Non-pigmented ciliary epithelial cell (primary cell): ENCODE results near the gene MT3.

Source experiments
- DNase-seq: peaks from one replicate; pipeline ENCODE4 v3.0.0-alpha.2; 2010; ENCODE audit warnings: low read depth

Gene MT3

DNA sequence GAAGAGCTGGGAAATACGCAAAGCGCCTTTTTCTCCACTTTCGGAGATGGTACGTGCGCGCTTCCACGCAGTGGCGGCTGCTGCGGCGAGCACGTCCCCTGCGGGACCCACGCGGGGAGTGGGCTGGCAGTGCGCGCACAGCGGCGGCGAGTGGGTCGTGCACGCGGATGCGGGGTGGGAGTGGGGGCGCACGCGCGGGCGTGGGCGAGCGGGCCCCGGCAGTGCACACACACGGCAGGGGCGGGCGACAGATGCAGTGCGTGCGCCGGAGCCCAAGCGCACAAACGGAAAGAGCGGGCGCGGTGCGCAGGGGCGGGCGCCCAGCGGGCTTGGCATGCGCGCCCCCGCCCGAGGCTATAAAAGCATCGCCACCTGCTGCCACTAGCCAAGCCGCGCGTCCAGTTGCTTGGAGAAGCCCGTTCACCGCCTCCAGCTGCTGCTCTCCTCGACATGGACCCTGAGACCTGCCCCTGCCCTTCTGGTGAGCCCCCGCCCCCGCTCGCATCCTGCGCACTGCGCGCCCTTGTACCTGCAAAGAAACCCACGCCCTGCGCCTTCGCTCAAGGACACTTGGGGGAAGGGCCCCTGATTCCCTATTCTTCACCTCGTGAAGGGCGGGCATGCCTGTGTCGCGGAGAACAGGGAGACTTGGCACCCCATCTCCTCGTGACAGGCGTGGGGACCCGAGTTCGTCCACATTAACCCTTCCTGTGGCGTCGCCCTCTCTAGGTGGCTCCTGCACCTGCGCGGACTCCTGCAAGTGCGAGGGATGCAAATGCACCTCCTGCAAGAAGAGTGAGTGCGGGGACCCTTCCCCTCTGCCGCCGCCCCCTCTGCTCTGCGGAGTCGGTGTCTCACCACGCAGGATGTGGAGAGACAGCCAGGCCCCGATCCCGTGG, at the start of gene MT3:
TSS of gene MT3 (plus strand) at position 388 of the 899 bp plus-strand sequence. CDS start at position 451, 63 bp downstream.
- DNase-seq = no peak

DNA sequence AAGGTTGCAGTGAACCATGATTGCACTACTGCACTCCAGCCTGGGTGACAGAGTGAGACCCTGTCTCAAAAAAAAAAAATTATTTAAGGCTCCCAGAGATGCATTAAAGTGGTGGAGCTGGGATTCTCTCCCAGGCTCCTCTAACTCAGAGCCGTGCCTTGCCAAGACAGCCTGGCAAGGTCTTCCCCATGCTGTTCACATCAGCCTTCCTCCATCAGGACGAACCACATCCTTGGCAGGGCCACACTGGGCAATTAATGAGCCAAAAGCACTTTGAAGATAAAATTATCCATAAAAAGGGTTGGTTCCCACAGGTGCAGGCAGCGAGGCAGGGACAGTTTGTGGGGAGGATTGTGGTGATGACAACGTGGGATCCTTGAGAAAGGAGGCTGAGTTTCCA, 49.7 kb upstream of the MT3 start:
- DNase-seq = no peak

DNA sequence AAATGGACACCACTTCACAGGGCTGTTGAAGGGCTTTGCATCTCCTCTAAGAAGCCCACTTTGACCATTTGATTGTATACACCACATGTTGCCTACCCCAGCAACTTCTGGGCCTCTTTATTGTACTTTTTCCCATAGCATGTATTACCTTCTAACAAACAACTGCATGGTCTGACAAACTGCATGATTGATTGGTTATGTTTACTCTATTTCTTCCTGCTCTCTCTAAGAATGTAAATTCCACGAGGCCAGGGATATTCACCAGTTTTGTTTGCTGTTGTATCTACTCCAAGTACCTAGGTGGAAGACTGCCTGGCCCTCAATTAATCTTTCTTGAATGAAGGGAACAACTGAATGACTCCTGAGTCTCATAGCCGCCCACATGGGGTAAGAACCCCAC, 47.3 kb upstream of the MT3 start:
- DNase-seq = no peak

DNA sequence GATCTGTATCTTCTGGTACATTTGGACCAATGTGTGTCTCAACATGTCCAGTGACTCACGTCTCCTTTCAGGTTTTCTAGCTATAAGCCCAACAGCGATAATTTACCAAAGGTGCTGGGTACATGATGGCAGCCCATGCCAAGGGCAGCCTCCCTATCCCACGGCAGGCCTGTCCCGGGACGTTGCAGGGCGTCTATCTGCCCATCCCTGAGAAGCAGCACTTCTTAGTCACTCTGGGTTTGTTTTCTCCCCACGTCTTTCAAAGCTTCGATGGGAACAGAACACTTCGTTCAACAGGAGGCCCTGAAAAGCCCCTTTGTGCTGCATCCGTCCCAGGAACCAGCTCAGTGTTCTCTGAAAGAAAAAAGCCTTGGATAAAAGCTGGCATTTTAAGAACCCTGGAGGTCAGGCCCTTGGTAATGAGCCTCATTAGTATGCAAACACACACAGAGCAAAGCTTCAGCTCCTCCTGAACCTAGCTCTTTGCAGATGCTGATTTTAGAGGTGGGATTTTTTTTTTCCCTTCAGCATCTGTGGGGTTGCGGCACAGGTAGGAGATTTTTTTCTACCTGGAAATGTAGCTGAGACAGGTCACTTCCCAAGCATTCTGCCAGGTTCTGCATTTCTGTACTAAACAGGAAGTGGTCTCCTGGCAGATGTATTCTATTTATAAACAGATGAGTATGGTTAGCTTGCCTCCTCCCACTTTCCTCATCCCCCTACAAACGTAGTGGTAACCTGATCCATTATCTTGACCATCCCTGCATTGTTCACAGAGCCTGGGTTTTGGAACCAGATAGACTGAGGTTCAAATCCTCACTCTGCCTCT, 42.0 kb upstream of the MT3 start:
- peak; percentile 9 for DNase-seq

DNA sequence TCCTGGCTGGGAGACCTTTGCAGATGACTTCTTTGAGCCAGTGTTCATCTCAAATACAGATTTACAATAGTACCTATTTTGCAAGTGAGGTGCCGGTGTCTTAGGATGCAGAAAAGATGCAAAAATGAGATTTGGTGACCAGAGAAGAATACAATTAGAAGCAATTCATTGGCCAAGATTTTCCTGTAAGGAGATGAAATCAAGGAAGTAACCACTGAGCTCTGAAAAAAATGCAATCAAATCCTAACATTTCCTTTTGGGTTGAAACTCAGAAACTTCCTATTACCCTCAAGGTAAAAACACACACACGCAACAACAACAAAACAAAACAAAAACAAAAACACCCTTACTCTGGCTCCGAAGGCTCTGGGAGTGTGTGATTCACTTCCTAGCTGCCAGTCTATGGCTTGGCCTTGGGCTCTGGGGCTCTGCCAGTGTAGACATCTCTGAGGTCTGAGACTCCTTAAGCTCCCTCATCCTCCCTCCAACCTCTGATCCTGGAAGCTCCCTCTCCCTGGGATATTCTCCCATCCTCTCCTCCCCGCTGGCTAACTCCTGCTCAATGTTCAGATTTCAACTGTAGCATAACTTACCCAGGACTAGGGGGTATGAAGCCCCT, 41.3 kb upstream of the MT3 start:
- no peak for DNase-seq

DNA sequence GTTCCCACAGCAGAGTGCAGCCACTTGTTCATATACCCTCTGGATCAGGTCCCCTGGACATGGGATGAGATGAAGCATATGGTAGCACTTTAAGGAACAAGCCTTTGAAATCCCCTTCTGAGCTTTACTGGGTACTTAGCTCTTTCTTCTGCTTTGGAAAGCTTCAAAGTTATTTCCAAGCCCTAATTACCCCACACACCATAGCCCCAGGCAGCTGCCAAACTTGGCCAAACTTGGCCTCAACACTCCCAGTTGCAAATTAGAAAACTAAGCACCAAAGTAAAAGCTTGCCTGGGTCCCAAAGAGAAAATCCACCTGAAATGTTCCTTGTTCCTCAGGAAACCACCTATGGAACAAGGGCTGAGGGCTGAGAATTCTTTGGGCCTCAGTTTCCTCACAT, 40.2 kb upstream of the MT3 start:
- DNase-seq = no peak

DNA sequence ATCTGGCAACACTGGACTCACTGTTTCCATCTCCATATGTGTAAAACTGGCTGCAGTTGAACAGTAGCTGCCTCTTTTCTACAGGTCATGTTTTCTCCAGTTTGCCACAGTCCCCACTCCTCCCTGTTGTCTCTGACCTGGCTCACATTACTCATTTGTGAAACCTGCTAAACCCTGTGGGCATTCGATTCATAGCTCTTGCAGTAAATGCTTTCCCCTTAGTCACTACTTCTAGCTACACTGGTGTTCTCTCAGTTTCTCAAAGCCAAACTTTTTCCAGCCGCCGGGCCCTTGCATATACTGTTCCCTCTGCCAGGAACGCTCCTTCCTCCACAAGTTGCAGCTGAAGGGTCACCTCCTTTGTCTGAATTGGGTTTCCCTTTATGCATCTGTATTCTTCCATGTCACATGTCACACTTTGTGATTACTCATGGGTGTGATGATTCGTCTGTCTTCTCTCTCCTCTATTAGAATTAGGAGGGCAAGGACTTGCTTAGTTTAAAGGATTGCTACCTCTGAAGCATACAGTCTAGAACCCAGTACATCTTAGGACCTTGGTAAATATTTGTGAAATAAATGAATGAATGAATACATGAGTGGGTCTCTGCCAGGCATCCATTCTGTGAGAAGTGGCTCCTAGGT, 39.5 kb upstream of the MT3 start:
- no peak for DNase-seq

DNA sequence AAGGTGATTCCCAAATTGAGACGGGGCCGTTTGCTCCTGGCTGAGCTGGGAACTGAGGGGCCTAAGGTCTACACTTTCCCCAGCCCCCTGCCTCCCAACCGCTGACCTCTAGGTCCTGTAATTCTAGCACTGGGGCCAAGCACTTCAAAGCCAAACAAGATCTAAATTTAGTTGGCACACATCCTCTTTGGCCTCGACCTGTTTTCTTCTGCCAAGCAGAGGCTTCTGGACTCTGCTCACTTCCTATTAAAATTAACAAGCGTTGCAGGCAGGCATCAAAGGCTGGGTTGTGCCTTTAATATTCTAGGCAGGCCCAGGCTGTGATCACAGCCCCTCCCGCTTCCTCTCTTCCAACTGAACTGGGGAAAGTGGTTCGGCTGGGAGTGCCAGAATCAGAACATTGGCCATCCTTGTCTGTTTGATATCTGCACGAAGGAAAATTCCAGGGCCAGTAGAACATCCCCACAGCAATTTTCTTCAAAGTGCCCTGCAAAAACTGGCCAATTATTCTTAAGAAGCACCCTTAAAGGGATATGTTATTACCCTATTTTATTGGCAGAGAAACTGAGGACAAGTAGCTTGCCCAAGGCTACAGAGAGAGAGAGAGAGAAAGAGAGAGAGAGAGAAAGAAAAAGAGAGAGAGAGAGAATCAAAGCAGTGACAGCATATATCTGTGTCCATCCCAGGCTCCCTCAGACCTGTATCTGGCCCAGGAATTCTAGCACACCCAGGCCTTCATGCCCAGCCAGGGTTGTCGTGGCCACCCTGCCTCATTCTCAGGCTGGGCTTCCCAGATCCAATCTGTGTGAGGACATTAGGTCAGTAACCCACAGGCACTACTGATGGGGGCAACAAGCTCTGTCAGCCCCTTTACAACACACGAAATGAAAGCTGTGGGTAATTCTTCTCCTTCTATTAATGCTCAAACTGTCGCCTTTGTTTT, 37.3 kb upstream of the MT3 start:
- DNase-seq = no peak

DNA sequence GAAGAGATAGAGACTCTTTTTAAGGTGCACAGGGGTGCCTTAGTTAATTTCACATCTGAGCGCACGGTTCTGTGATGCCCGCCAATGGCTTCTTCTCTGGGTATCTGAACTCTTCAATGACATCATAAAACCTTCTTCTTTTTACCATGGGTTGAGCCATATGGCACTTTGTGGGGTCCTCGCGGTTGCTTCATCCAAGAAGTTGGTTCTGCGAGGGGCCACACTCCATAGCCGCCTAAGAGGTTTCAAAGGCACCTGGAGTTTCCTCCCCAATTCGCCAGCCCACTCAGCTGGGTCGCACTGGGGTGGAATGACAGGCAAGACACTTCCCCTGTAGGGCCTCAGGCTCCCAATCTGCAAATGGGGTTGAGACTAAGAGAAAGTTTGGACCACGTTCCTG, 34.9 kb upstream of the MT3 start:
- DNase-seq = no peak

DNA sequence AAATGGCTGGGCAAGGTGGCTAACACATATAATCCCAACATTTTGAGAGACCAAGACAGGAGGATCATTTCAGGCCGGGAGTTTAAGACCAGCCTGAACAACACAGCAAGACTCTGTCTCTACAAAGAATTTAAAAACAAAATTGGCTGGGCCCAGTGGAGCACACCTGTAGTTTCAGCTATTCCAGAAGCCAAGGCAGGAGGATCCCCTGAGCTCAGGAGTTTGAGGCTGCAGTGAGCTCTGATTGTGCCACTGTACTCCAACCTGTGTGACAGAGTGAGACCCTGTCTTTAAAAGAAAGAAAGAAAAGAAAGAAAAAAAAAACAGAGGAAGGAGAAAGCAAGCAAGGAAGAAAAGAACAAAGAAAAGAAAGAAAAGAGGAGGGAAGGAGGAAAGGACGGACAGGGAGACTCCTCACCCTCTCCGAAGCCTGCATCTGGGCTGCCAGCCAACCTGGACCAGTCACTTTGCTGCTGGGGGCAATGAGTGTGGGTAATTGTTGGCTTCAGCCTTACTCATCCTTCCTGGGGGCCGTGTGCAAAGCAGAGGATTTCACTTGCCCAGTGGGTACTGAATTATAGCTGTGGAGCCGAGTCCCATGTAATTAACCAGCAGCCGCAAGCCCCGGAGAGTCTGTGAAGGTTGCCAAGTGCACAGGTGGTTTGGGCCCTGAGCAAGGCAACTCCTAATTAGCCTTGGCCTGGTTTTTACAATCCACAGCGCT, 31.1 kb upstream of the MT3 start:
- no peak for DNase-seq

DNA sequence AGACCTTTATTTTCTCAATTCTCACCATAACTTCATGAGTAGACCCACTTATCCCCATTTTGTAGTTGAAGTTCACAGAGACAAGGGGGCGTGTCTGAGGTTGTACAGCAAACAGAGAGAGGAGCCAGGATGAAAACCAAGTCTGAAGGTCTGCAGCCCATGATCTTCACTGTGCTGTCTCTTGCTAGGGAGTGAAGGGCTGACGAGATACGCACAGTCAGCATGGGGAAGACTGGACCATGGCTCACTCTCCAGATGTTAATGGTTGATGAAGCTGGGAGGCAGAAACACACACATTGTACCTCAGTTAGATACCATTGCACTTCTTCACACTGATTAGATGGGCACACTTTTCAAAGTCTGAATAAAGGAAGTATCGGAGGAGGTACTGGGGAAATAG, 30.2 kb upstream of the MT3 start:
- no peak for DNase-seq

DNA sequence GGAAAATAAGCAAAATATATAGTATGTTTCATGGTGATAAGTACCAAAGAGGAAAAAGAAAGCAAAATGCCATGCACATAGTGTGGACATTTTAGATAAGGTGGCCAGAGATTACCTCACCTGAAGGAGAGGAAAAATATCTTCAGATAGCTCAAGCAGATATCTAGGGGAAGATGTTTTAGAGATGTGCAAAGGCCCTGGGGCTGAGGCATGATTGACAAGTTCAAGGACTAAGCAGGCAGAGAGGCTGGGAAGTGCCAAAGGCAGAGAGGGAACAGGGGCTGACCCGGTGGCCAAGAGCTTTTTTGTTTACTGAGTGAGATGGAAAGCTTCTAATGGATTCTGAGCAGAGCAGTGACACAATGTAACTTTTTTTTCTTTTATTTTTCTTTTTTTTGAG, 28.9 kb upstream of the MT3 start:
- no peak for DNase-seq

DNA sequence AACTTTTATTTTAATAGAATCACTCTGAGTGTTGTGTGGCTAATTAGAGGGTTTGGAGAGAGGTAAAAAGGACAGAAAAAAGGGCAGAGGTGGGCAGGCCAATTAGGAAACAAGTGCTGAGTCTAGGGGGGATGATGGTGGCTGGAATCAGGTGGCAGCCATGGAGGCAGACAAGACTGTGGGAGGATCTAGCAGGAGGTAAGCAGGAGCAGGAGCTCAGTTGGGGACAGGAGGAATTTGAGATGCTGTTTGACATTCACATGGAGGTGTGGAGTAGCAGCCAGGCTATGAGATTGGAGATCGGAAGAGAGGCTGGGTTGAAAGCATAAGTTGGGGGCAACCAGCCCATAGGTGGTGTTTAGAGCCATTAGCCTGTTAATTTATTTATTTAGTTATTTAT, 28.2 kb upstream of the MT3 start:
- no peak for DNase-seq

DNA sequence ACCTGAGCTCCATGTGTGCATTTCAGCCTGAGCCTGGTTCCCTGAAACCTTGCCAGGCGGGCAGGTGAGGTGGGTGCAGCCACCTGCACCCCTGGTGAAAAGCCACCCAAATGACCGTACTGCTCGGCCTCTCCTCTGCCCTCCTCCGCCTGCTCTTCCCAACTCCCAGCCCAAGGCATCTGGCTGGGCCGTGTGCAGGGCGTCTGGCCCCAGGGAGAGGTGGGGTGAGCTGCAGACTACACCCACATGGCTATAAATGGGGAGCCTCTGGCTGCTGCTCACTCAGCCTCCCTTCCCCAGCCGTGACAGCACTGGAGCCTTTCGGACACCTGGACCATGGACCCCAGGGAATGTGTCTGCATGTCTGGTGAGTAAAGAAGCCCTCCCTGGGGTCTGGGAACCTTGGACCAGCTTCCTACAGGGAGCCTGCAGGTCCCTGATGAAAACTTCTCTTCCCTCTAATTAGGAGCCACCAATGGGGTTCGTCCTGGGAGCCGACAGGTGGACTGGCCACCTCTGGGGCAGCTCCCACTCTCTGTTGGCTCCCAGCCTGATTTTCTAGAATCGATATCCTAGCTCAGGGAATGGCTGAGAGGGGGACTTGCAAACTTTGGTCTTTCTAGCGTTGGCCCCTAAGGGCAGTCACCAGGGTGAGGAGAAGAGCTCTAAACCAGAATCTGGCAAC, 24.4 kb upstream of the MT3 start, which contains the start of gene MT4:
TSS of gene MT4 (plus strand) at position 281 of the 685 bp plus-strand sequence. CDS start at position 337, 56 bp downstream.
- DNase-seq = no peak

DNA sequence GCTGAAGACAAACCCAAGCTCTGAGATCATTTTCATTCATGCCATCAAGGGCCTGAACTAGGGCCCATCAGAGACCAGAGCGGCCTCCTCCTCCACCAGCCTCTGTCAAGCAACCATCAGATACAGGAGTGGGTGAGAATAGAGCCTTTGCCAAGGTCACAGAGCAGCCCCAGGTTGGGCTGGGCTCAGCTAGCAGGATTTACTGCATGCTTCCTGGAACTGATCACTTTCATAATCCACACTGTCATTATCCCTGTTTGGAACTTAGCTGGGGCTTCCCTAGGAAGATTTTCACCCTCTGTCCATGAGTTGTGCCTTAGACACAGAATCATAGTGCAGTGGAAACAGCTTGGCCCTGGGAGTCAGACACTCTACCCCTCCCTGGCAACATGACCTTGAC, 19.4 kb upstream of the MT3 start:
- DNase-seq = no peak

DNA sequence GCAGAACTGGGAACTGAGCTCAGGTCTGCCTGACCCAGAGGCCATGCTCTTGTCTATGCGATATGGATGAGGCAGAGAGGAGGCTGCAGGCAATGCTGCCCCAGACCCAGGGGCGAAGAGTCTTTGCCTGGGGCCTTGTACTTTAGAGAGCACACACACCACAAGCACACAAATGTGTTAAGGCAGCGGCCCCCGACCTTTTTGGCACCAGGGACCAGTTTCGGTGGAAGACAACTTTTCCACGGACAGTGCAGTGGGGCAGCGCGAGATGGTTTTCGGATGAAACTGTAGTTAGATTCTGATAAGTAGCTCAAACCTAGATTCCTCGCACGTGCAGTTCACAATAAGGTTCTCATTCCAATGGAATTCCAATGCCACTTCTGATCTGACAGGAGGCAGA, 17.8 kb upstream of the MT3 start:
- no peak for DNase-seq

DNA sequence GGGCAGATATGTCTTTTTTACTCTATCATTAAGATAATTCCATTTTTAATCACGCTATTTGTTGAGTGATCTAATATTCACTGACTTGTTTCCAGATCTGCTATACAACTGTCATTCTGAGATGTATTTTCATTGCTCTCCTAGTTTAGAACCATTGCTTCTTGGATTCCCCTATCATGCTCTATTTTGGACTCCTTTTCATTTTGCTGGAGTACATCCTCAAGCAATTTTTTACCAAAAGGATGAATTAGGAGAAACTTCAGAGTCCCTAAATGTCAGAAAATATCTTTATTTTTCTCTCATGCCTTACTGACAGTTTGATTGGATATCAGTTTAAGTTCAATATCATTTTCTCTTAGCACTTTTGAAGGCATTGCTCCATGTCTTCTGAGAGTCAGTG, 14.7 kb upstream of the MT3 start:
- no peak for DNase-seq

DNA sequence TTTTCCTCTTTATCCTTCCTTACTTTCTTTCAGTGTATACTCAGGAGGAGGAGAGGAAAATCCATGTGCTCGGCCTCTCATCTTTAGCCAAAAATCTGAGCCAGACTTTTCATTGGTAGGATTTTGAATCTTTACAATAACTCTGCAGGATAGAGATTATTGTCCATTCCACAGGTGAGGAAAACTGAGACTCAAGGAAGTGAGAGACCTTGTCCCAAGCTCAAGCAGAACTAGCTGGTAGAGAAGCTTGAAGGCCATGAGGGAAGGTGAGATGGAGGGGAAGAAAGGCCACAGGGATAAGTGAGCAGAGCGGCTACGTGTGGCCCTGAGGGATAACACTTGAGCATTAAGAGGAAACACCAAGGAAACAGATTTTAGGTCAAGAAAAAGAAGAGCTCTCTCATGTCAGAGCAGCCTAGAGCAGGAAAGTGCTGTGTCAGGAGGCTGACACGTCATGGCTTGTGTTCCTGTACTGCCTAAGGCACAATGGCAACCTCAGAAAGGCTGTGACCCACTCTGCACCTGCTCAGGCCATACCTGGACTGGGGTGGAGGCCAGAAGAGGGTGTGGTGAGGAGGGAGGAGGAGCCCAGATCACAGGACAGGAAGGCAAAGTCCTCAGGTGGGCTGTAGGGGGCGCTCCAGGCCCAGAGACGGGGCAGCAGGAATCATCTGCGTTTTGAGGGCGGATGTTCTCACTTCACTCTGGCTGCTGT, 12.6 kb upstream of the MT3 start:
- DNase-seq = peak; percentile 4

DNA sequence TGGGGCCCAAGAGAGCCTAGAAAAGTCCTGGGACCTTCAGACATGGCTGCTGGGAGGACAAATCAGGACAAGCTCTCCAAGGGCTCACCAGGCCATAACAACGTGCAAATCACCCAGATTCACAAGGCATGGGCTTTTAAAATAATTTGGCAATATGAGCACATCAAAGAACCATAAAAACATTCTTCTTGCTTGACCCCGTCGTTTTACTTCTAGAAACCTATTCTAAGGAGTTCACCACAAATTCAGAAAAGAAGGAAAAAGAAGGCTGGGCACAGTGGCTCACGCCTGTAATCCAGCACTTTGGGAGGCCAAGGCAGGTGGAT, 12.1 kb upstream of the MT3 start:
- DNase-seq = no peak
